ENCODE data around the gene OTOGL.

GRCh38 chr12:80143537-80143936 lies 44.2 kb downstream of the OTOGL start:
- TF ChIP-seq POLR2A (IDR thresholded peaks at IDR 0.05) (no peak), CTCF (IDR thresholded peaks at IDR 0.05 in 8 of 11, conservative IDR thresholded peaks at IDR 0.05 in 3 of 11) (no peak), POLR2AphosphoS5 (IDR thresholded peaks at IDR 0.05) (no peak)
